HEK293T (cell line): Measurements from ENCODE around the gene SCGB3A1.

Experiments
- CTCF ChIA-PET: fragments of 350-600 bp; formaldehyde crosslinking; extraction: SDS; loops from one replicate; lab custom pipeline; 2021; ENCODE audit warnings: antibody characterized with exemption, inconsistent platforms; lab: Yijun Ruan, JAX
- POLR2A ChIA-PET: fragments of 350-600 bp; formaldehyde crosslinking; extraction: SDS; loops from one replicate; lab custom pipeline; 2020; ENCODE audit warnings: antibody characterized with exemption, inconsistent platforms; lab: Yijun Ruan, JAX
- DNase-seq: peaks from one replicate; pipeline ENCODE4 v3.0.0; 2012; ENCODE audit warnings: mixed read lengths; ENCODE audit errors: extremely low spot score
- ARNT ChIP-seq: fragments of 450-650 bp; IDR thresholded peaks from 2 replicates; pipeline ENCODE4 v1.6.1; 2017; ENCODE audit warnings: mild to moderate bottlenecking
- BHLHE40 ChIP-seq: fragments of 450-650 bp; IDR thresholded peaks from 2 replicates; pipeline ENCODE4 v1.6.1; 2016; ENCODE audit warnings: mild to moderate bottlenecking, moderate library complexity, borderline replicate concordance
- CTBP1 ChIP-seq: fragments of 450-650 bp; IDR thresholded peaks from 2 replicates; pipeline ENCODE4 v1.6.1; 2016; ENCODE audit warnings: borderline replicate concordance
- ELF4 ChIP-seq: fragments of 450-650 bp; IDR thresholded peaks from 2 replicates; pipeline ENCODE4 v1.6.1; 2017; ENCODE audit warnings: antibody characterized with exemption
- FOXA1 ChIP-seq: fragments of 450-650 bp; IDR thresholded peaks from 2 replicates; pipeline ENCODE4 v1.6.1; 2016; ENCODE audit warnings: mild to moderate bottlenecking
- FOXK2 ChIP-seq: fragments of 450-650 bp; IDR thresholded peaks from 2 replicates; pipeline ENCODE4 v1.6.1; 2016; ENCODE audit warnings: mild to moderate bottlenecking
- FOXM1 ChIP-seq: fragments of 450-650 bp; IDR thresholded peaks from 2 replicates; pipeline ENCODE4 v1.6.1; 2017; ENCODE audit warnings: mild to moderate bottlenecking, borderline replicate concordance
- HDGF ChIP-seq: fragments of 450-650 bp; IDR thresholded peaks from 2 replicates; pipeline ENCODE4 v1.6.1; 2017; ENCODE audit warnings: antibody characterized with exemption, borderline replicate concordance
- L3MBTL2 ChIP-seq: fragments of 450-650 bp; conservative IDR thresholded peaks from 2 replicates; pipeline ENCODE4 v1.6.1; 2016; ENCODE audit warnings: mild to moderate bottlenecking
- LEF1 ChIP-seq: fragments of 450-650 bp; IDR thresholded peaks from 2 replicates; pipeline ENCODE4 v1.6.1; 2017; ENCODE audit warnings: mild to moderate bottlenecking, borderline replicate concordance
- NFRKB ChIP-seq: fragments of 450-650 bp; IDR thresholded peaks from 2 replicates; pipeline ENCODE4 v1.6.1; 2016; ENCODE audit warnings: mild to moderate bottlenecking, moderate library complexity
- SP1 ChIP-seq: fragments of 450-650 bp; IDR thresholded peaks from 2 replicates; pipeline ENCODE4 v1.6.1; 2017
- SUZ12 ChIP-seq: fragments of 450-650 bp; IDR thresholded peaks from 2 replicates; pipeline ENCODE4 v1.6.1; 2016; ENCODE audit warnings: mild to moderate bottlenecking
- TARDBP ChIP-seq: fragments of 450-650 bp; IDR thresholded peaks from 2 replicates; pipeline ENCODE4 v1.6.1; 2016
- ZNF384 ChIP-seq: fragments of 450-650 bp; IDR thresholded peaks from 2 replicates; pipeline ENCODE4 v1.6.1; 2016
- TF ChIP-seq, protein P1 (sequence below): fragments of 450-650 bp; IDR thresholded peaks from 2 replicates; pipeline ENCODE4 v1.6.1; 2016

SCGB3A1 gene

GRCh38 chr5:180605554-180606214 lies 14.4 kb upstream of the SCGB3A1 start:
- TF ChIP-seq SP1 = no peak
- TF ChIP-seq FOXA1 = no peak
- TF ChIP-seq, protein P1, sequence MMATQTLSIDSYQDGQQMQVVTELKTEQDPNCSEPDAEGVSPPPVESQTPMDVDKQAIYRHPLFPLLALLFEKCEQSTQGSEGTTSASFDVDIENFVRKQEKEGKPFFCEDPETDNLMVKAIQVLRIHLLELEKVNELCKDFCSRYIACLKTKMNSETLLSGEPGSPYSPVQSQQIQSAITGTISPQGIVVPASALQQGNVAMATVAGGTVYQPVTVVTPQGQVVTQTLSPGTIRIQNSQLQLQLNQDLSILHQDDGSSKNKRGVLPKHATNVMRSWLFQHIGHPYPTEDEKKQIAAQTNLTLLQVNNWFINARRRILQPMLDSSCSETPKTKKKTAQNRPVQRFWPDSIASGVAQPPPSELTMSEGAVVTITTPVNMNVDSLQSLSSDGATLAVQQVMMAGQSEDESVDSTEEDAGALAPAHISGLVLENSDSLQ = peak; percentile 40
- CTCF ChIA-PET = interaction anchor here (0.7 to 2.0 kb wide), 7 partner anchors 11 to 394 kb away, joined by 3 to 11 read pairs (median 3); no protein-coding TSS in a partner anchor
- POLR2A ChIA-PET = interaction anchor here (0.8 to 1.2 kb wide), 2 partner anchors 14 to 16 kb away, joined by 3 to 10 read pairs; no protein-coding TSS in a partner anchor
- DNase-seq = peak; percentile 77

- ChIA-PET CTCF (no interaction called here), POLR2A (no interaction called here)
- no peak for DNase-seq
- TF ChIP-seq FOXA1 (no peak), ELF4 (no peak), SP1 (no peak), ARNT (no peak), FOXK2 (no peak), NFRKB (no peak), SUZ12 (no peak), HDGF (no peak), LEF1 (no peak), BHLHE40 (no peak), FOXM1 (no peak), ZNF384 (no peak), CTBP1 (no peak), L3MBTL2 (no peak), TARDBP (no peak)
- TF ChIP-seq, protein P1 = no peak
Observed at GRCh38 chr5:180604271-180604670, 13.0 kb upstream of the SCGB3A1 start.

DNA sequence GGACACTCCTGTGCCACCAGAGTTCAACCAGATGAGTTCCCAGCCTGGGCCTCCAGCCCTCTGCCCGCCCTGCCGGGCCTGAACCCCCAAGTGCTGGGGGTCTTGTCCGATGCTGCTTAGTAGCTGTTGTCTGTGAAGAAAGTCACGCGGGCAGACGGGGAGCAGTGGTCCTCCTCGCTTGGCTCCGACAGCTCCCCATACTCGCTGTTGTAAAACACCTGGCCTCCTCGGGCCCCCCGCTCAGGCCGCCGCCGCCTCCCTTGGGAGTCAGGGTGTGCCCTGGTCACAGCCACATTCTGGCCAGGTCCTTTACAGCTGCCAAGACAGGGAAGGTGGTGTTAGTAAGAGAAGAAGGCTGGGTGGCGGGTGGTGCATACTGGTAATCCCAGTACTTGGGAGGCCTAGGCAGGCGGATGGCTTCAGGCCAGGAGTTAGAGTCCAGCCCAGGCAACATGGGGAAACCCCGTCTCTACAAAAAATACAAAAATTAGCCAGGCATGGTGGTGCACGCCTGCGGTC lies 11.8 kb upstream of the SCGB3A1 start:
- no peak for DNase-seq
- ChIA-PET CTCF (interaction anchor here (0.6 kb wide), 1 partner anchor 112 kb away, joined by 7 read pairs; no protein-coding TSS in a partner anchor), POLR2A (interaction anchor here (1.9 kb wide), 1 partner anchor 16 kb away, joined by 6 read pairs; no protein-coding TSS in a partner anchor)
- no peak for TF ChIP-seq LEF1
- TF ChIP-seq SP1 = no peak
- TF ChIP-seq L3MBTL2 = no peak
- no peak for TF ChIP-seq ZNF384
- TF ChIP-seq BHLHE40 = no peak
- TF ChIP-seq ELF4 = no peak

DNA sequence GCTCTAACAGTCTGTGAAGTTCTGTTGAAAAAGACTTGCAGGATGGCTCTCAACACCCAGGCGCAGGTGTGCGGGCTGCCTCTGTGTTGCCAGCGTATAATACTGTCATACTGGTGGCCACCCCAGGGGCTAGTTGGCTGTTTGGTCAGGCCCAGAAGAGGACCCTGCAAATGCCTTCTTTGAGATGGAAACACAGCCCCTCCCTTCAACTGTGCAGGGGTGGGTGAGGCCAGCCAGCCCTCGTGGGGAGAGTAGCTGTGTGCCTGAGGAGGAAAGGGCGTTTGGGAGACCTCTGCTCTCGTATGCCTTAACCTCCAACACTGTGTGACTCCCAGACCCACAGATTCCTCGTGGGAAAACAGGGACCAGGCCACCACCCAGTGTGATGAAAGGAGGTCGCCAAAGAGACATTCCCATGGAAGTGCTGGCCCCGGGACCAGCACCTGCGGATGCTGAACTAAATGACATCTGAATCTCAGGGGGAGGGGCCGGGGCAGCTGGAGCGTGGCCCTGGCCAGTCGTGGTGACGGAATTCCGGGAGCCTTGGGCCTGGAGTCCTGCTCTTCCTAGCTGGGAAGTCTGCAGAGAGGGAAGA lies 11.3 kb upstream of the SCGB3A1 start:
- ChIA-PET CTCF (no interaction called here), POLR2A (interaction anchor here (1.9 kb wide), 1 partner anchor 17 kb away, joined by 6 read pairs; no protein-coding TSS in a partner anchor)
- DNase-seq = no peak
- TF ChIP-seq ARNT (no peak), ELF4 (no peak), NFRKB (no peak), HDGF (no peak), TARDBP (no peak), CTBP1 (no peak), FOXM1 (no peak), L3MBTL2 (no peak), FOXK2 (no peak), BHLHE40 (no peak), SUZ12 (no peak), FOXA1 (no peak)

GRCh38 chr5:180601591-180602480 lies 10.5 kb upstream of the SCGB3A1 start:
- TF ChIP-seq NFRKB = no peak
- POLR2A ChIA-PET = interaction anchor here (1.9 kb wide), 1 partner anchor 17 kb away, joined by 6 read pairs; no protein-coding TSS in a partner anchor
- CTCF ChIA-PET = no interaction called here
- no peak for DNase-seq

DNA sequence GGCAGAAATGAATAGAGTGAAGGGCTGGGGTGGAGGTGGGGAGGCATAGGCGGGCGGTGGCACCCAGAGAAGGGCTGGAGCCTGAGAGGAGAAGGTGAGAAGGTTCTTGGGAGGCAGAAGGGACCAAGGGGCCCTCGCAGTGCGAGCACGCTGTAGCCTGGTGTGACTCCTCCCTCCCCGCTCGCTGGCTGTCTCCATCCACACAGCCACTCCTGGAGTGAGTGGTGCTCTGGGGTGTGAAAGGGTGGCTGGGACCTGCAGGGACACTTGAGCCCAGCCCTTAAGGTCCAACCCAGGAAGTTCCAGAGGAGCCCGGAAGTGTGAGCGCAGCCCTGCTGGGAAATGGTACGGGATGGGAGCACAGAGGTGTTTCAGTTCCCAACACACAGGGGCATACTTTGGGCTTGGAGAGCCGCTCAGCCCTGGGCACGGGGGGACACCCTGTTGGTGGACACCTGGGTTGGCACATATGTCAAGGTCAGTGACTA lies 9.3 kb upstream of the SCGB3A1 start:
- TF ChIP-seq ZNF384 = no peak
- no peak for TF ChIP-seq ARNT
- no peak for TF ChIP-seq SP1
- TF ChIP-seq BHLHE40 = no peak
- TF ChIP-seq ELF4 = no peak
- TF ChIP-seq FOXM1 = no peak
- TF ChIP-seq HDGF = no peak
- TF ChIP-seq LEF1 = no peak
- TF ChIP-seq FOXA1 = no peak
- TF ChIP-seq L3MBTL2 = no peak
- no peak for TF ChIP-seq NFRKB
- no peak for TF ChIP-seq TARDBP
- no peak for TF ChIP-seq SUZ12
- TF ChIP-seq FOXK2 = no peak
- TF ChIP-seq CTBP1 = no peak
- TF ChIP-seq, protein P1 = no peak
- ChIA-PET POLR2A (no interaction called here), CTCF (no interaction called here)
- DNase-seq = no peak
